Right kidney (tissue), 1 donor: ENCODE results near the gene MMP17.

ENCODE experiments used
- DNase-seq: peaks from one replicate; pipeline ENCODE4 v3.0.0-alpha.2; 2016

MMP17 gene

DNA sequence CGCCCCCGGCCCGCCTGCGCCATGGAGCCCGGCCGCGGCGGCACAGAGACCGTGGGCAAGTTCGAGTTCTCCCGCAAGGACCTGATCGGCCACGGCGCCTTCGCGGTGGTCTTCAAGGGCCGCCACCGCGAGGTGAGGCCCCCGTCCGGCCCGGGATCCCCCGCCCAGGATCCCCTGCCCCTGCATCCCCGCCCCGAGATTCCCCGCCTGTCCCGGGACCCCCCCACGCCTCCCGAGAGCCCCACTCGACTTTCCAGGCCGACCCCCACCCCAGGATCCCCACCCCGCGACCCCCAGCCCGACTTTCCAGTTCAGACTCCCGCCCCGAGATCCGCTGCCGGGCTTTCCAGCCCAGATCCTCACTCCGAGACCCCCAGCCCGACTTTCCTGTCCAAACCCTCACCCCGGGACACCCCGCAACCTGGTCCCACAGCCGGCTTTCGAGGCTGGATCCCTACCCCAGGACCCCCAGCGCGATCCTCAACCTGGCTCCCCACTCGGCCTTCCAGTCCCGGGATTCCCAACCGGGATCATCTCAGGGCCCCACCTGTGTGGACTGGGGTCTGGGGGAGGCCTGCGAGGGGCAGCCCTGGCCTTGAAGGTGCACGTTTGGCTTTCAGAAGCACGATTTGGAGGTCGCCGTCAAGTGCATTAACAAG is 66.9 kb downstream of the MMP17 start:
- peak; percentile 44 for DNase-seq

DNA sequence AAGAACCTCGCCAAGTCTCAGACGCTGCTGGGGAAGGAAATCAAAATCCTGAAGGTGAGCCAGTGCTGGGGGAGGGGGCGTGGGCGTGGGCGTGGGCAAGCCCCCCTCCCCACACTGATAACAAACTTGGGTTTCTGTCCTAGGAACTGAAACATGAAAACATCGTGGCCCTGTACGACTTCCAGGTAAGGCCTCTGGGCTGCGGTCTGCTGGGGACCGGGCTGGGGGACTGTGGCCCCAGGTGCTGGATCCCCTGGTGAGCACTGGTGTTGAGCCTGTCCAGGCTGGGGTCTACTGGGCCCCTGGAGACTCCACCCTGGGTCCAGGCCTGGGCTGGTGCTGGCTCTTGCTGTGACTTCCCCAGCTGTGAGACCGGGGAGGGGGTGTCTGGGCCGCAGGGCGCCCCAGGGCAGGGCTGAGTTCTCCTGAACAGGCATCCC is 67.5 kb downstream of the MMP17 start:
- no peak for DNase-seq

- peak; percentile 82 for DNase-seq
Measured at GRCh38 chr12:131896080-131896810, 68.1 kb downstream of the MMP17 start.

GRCh38 chr12:131896811-131897270 is 68.6 kb downstream of the MMP17 start:
- no peak for DNase-seq

DNA sequence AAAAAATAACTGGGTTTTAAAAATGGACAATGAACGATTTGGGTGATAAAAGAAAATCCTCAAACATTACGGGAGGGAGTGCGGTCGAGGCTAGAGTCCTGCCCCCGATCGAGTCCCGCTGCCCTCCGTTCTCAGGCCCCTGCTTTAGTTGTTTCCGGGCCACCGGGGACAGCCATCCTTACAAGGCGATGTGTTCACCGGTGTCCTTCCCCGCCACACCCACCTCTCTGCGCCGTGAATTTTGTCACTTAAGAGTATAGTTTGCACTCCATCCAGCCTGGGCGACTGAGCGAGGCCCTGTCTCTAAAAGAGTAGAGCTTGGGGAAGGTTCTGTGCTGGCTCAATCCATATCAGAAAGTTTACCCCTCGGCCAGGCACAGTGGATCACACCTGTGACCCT is 69.1 kb downstream of the MMP17 start:
- DNase-seq: no peak

DNA sequence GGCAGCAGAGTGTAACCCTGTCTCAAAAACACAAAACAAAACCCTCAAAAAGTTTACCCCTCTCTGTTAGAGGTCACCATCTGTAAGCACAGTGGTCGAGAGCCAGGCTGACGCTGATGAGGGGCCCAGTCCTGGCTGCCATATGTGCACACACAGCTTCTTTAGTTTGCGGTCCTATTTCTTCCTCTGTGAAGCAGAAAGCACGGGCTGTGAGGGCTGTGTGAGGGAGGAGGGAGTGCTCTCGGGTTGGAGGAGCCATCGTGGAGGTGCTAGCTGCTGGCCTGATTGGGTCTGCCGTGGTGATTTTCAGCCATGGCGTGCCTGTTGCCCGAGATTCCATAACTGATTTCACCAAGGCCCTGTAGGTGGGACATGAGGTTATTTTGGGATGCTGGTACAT is 69.7 kb downstream of the MMP17 start:
- no peak for DNase-seq

GRCh38 chr12:131900397-131900796 is 72.2 kb downstream of the MMP17 start:
- DNase-seq: no peak
